ENCODE data around the gene TNS3. TPM values are rescaled to one million over a fixed set of nuclear protein-coding genes. Genes with fewer than 3 reads are reported as not detected.

Gene TNS3
- total RNA-seq, 1 experiment from 2014 or later, result 533 TPM

DNA sequence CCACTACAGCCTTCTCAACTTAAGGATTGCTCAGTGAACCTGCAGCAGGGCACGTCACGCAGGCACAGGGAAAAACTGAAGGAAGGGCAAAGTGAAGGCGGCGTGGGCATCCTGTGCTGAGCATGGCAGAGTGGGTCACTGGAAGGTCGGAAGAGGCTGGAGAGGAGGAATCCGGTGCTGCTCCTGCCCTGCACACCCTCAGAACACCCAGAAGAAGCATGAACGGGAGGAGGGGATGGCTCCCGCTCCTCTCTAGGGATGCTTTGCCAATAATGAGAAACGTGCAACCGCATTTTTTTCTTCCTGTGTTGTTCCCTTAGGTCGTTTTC, 175.1 kb downstream of the TNS3 start:
- in situ Hi-C loops (cut with HindIII; ENCODE audit: low pct_unique_long_range_greater_than_20kb, low sequenced_read_pairs) (no loop called here), intact Hi-C loops (cut with micrococcal nuclease; ENCODE audit: unreplicated experiment) (no loop called here)
- CTCF ChIA-PET, result no interaction called here
- Histone ChIP-seq H3K4me1 (ENCODE audit: control insufficient read depth, insufficient read depth, low read length) (peaks cover 65% of the 10 kb centered on the region), H3K36me3 (ENCODE audit: control insufficient read depth, insufficient read depth, low read length) (peaks cover 59% of the 10 kb centered on the region), H3K27me3 (ENCODE audit: control insufficient read depth, insufficient read depth, low read length) (no peaks in the 10 kb centered on the region), H3K9me3 (ENCODE audit: control insufficient read depth, insufficient read depth, low read depth, low read length) (no peaks in the 10 kb centered on the region), H3K27ac (ENCODE audit: low read length) (peak overlapping the region; percentile 55), H3K4me3 (ENCODE audit: low read depth in 2 of 2, low read length in 2 of 2) (no peak overlapping the region)
- TF ChIP-seq REST (IDR thresholded peaks at IDR 0.05; ENCODE audit: insufficient read depth in 1 of 2, low read depth in 2 of 2, low read length in 1 of 2) (no peak), POLR2AphosphoS5 (IDR thresholded peaks at IDR 0.05; ENCODE audit: low read depth, low read length) (no peak), TCF7L2 (IDR thresholded peaks at IDR 0.05; ENCODE audit: low read depth, low read length) (no peak)
- POLR2A ChIA-PET, result no interaction called here
- DNase-seq (ENCODE audit: low read depth, low spot score) (no peak), ATAC-seq (no peak)
- no TSS peak for BruUV-seq (replicated peaks)

DNA sequence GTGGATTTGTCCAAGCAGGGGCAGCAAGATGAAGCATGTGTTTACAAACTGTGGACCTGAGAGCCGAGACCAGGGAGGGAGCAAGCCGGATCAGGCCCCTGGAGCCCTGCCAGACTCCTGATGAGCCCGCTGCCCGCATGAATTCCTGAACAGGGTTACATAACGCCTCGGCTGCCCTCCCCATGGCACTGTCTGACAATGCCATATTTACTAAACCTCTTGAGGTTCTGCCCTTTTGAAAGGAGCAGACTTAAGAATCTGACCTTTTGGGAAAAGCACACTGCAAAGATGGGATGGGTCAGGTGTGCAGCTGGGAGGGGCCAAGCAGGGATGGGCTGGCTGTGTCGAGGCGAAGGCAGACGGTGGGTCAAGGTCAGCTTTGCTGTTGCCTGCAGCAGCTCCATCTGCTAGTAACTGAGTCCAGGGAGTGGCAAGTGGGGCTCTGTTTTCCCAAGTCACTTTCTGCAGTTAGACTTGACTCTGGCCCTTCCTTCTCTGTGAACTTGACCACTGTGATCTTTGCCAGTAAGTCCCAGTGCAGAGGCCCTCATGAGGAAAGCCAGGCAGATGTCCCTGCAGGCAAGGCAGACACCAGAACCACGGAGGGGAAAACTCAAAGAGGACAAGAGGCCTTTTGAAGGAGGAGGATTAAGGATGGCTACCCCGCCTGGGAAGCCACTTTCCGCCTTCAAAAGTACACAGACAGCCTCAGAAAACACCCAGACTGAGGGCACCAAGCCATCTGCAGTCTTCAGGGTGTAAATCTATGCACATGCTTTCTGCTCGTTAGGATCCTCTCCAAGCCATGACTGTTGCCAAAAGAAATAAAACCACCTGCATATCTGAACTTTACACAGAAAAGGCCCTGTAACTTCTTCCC, 175.8 kb downstream of the TNS3 start:
- Histone ChIP-seq H3K9me3 (ENCODE audit: control insufficient read depth, insufficient read depth, low read depth, low read length) (no peaks in the 10 kb centered on the region), H3K27ac (ENCODE audit: low read length) (peak overlapping the region; percentile 55), H3K4me3 (ENCODE audit: low read depth in 2 of 2, low read length in 2 of 2) (no peak overlapping the region), H3K4me1 (ENCODE audit: control insufficient read depth, insufficient read depth, low read length) (peaks cover 70% of the 10 kb centered on the region), H3K36me3 (ENCODE audit: control insufficient read depth, insufficient read depth, low read length) (peaks cover 53% of the 10 kb centered on the region), H3K27me3 (ENCODE audit: control insufficient read depth, insufficient read depth, low read length) (no peaks in the 10 kb centered on the region)
- intact Hi-C loops (cut with micrococcal nuclease; ENCODE audit: unreplicated experiment) (no loop called here), in situ Hi-C loops (cut with HindIII; ENCODE audit: low pct_unique_long_range_greater_than_20kb, low sequenced_read_pairs) (no loop called here)
- POLR2A ChIA-PET, result no interaction called here
- BruUV-seq (replicated peaks), result no TSS peak
- TF ChIP-seq POLR2AphosphoS5 (IDR thresholded peaks at IDR 0.05; ENCODE audit: low read depth, low read length), result no peak
- CTCF ChIA-PET, result no interaction called here
- ATAC-seq (no peak), DNase-seq (ENCODE audit: low read depth, low spot score) (no peak)

DNA sequence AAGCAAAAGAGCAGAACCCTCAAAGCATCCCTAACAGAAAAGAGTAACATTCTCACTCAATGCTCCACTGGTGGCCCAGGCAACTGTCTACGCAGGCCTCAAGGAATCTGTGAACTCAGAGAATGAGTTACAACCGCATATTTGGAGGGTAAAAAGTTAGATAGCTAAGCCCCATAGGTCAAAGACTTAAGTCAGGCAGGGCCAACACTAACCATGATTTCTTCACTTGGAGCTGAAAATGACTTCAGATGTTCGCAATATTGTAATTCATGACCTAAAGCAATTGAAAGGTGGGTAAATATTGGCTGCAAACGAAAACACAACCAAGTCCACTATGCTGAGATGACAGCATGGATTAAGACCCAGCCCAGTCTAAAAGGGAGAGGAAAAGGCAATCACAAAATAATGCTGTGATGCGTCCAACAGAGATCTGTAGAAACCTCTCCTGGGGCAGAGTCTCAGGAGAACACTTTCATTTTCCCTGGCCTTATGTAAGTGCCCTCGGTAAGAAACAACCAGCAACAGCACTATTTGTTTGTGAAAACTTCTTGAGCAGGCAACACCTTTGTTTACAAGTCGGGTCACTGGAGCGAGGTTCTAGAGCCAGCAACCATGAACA, 176.5 kb downstream of the TNS3 start:
- BruUV-seq (replicated peaks), result no TSS peak
- no peak for DNase-seq (ENCODE audit: low read depth, low spot score)
- POLR2A ChIA-PET, result no interaction called here
- CTCF ChIA-PET, result no interaction called here
- intact Hi-C loops (cut with micrococcal nuclease; ENCODE audit: unreplicated experiment), result no loop called here
- peaks cover 69% of the 10 kb centered on the region for H3K4me1 ChIP-seq (ENCODE audit: control insufficient read depth, insufficient read depth, low read length)
- TF ChIP-seq POLR2AphosphoS5 (IDR thresholded peaks at IDR 0.05; ENCODE audit: low read depth, low read length), result no peak
- TF ChIP-seq SIN3A (IDR thresholded peaks at IDR 0.05; ENCODE audit: borderline replicate concordance, insufficient read depth, low read depth, low read length), result no peak
- no peak for TF ChIP-seq REST (IDR thresholded peaks at IDR 0.05; ENCODE audit: insufficient read depth in 1 of 2, low read depth in 2 of 2, low read length in 1 of 2)
- TF ChIP-seq, protein P1, sequence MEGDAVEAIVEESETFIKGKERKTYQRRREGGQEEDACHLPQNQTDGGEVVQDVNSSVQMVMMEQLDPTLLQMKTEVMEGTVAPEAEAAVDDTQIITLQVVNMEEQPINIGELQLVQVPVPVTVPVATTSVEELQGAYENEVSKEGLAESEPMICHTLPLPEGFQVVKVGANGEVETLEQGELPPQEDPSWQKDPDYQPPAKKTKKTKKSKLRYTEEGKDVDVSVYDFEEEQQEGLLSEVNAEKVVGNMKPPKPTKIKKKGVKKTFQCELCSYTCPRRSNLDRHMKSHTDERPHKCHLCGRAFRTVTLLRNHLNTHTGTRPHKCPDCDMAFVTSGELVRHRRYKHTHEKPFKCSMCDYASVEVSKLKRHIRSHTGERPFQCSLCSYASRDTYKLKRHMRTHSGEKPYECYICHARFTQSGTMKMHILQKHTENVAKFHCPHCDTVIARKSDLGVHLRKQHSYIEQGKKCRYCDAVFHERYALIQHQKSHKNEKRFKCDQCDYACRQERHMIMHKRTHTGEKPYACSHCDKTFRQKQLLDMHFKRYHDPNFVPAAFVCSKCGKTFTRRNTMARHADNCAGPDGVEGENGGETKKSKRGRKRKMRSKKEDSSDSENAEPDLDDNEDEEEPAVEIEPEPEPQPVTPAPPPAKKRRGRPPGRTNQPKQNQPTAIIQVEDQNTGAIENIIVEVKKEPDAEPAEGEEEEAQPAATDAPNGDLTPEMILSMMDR (IDR thresholded peaks at IDR 0.05), result no peak
- TF ChIP-seq TCF7L2 (IDR thresholded peaks at IDR 0.05; ENCODE audit: low read depth, low read length), result no peak
- no peak for ATAC-seq
- peaks cover 45% of the 10 kb centered on the region for H3K36me3 ChIP-seq (ENCODE audit: control insufficient read depth, insufficient read depth, low read length)
- H3K4me3 ChIP-seq (ENCODE audit: low read depth in 2 of 2, low read length in 2 of 2), result no peak overlapping the region
- no peaks in the 10 kb centered on the region for H3K27me3 ChIP-seq (ENCODE audit: control insufficient read depth, insufficient read depth, low read length)
- in situ Hi-C loops (cut with HindIII; ENCODE audit: low pct_unique_long_range_greater_than_20kb, low sequenced_read_pairs), result no loop called here
- no peaks in the 10 kb centered on the region for H3K9me3 ChIP-seq (ENCODE audit: control insufficient read depth, insufficient read depth, low read depth, low read length)
- peak overlapping the region; percentile 55 for H3K27ac ChIP-seq (ENCODE audit: low read length)
